Ovary (tissue), 9 donors: ENCODE data around the gene SWAP70. TPM values are rescaled to one million over a fixed set of nuclear protein-coding genes. Genes with fewer than 3 reads are reported as not detected.

Source experiments
- DNase-seq, 5 donors: peaks; one replicate each; pipeline ENCODE4 v3.0.0-alpha.2; 2019 to 2020
- H3K27ac ChIP-seq, 2 donors: fragments of 200-600 bp; one replicate each; pipeline versions ENCODE4 v1.5.1 to v1.8.0; 2019 to 2022
- H3K27me3 ChIP-seq: fragments of 200-600 bp; one replicate; pipeline ENCODE4 v1.8.0; 2022
- H3K36me3 ChIP-seq: fragments of 200-600 bp; sonication (generic); one replicate; pipeline ENCODE4 v1.5.1; 2019
- H3K4me1 ChIP-seq: one replicate; pipeline ENCODE4 v1.8.1; 2013; ENCODE audit warnings: mild to moderate bottlenecking, moderate library complexity; ENCODE audit not compliant: insufficient read depth
- H3K4me3 ChIP-seq: fragments of 200-600 bp; sonication (generic); one replicate; pipeline ENCODE4 v1.5.1; 2017
- H3K9me3 ChIP-seq, 2 donors: fragments of 200-600 bp in 1 of 2; sonication (generic) in 1 of 2; one replicate each; pipeline versions ENCODE4 v1.5.1 to v1.8.1; 2013 to 2019; ENCODE audit warnings: mild to moderate bottlenecking in 1 of 2, moderate library complexity in 1 of 2
- CTCF ChIP-seq, 3 donors: fragments of 450-650 bp in 2 of 3; fragments of 200-600 bp in 1 of 3; IDR thresholded peaks; one replicate each; pipeline versions ENCODE4 v1.5.1 to v1.8.0; 2016 to 2022; ENCODE audit warnings: antibody characterized with exemption in 3 of 3, mild to moderate bottlenecking in 1 of 3
- EP300 ChIP-seq: sonication (generic); formaldehyde crosslinking; IDR thresholded peaks from one replicate; pipeline ENCODE4 v1.6.1; 2017; ENCODE audit warnings: antibody characterized with exemption
- POLR2A ChIP-seq: fragments of 450-650 bp; IDR thresholded peaks from one replicate; pipeline ENCODE4 v1.6.1; 2017; ENCODE audit warnings: antibody characterized with exemption, mild to moderate bottlenecking, moderate library complexity
- WGBS, 3 donors: extraction: QIAGEN DNeasy Blood & Tissue Kit in 1 of 3; methylation state at CpG; one replicate each; pipeline versions ENCODE4 v1.1.5 to v1.1.7; 2013 to 2017; 5-methylcytosine and 5-hydroxymethylcytosine counted together
- intact Hi-C, 4 donors: fragments of 100-400 bp; cut with DNase I; formaldehyde crosslinking; loops; one replicate each; pipeline versions ENCODE4 v1.11.0 to v1.15.1; 2022 to 2023
- polyA plus RNA-seq, 2 donors: library from polyadenylated mRNA; stranded (reverse); fragments of 200-250 nt in 1 of 2; fragments of 350-450 nt in 1 of 2; fragmentation: Illumina TruSeq in 1 of 2; extraction: RNeasy Lipid Tissue Mini Kit (QIAGEN cat#74804) in 1 of 2; gene quantifications; one replicate each; pipeline ENCODE4 v1.2.3, GENCODE V29; 2013 to 2014
- total RNA-seq, 7 donors: library from RNA; depleted of rRNA in 2 of 7; stranded (reverse); fragments of >200 nt in 2 of 7; fragmentation: NEBNext Ultra II Directional in 3 of 7; extraction: Animal tissue kit (Norgen Biotek cat#: 25700) in 3 of 7; gene quantifications; one replicate each; pipeline versions ENCODE4 v1.1.0 to v1.2.4, GENCODE V29; 2016 to 2023
- donor health status: DM: no; HTN: no; CAD: no; lungs with moderate emphysema.
- donor health status: DM: no; HTN: no; CAD: no.
- donor health status: Bipolar disorder and iron deficiency.
- donor health status: DM: yes; HTN: yes; CAD: no.
- donor health status: DM: no; HTN: no; CAD: no.
- donor health status: DM: yes; HTN: yes; CAD: no.

The SWAP70 gene
- total and polyA plus RNA-seq, 9 donors: 14.1 to 23.7 (median 19.8) TPM

- TF ChIP-seq CTCF (IDR thresholded peaks at IDR 0.05) (no peak), POLR2A (no peak), EP300 (no peak)
- Histone ChIP-seq H3K9me3 (no peaks in the 10 kb centered on the region), H3K27ac (no peak overlapping the region), H3K4me3 (no peak overlapping the region), H3K36me3 (no peaks in the 10 kb centered on the region), H3K27me3 (no peaks in the 10 kb centered on the region), H3K4me1 (peaks cover 19% of the 10 kb centered on the region)
- 81 to 98% (median 94%) methylated on average over 4 of the region's 4 CpGs for WGBS, 3 donors
- intact Hi-C loops: loop anchor here in 1 of 4 donors (10.0 kb wide), 1 partner anchor 85 kb away; no protein-coding TSS in a partner anchor
- DNase-seq: no peak
Measured at GRCh38 chr11:9769621-9770020, 105.7 kb downstream of the SWAP70 start.

- no peak for DNase-seq
- WGBS, 3 donors: 24 to 45% (median 30%) methylated on average over 1 of the region's 1 CpG
- Histone ChIP-seq H3K27ac (no peak overlapping the region), H3K4me3 (no peak overlapping the region), H3K9me3 (no peaks in the 10 kb centered on the region), H3K36me3 (no peaks in the 10 kb centered on the region), H3K27me3 (no peaks in the 10 kb centered on the region), H3K4me1 (peaks cover 7% of the 10 kb centered on the region)
- TF ChIP-seq POLR2A (no peak), EP300 (no peak), CTCF (IDR thresholded peaks at IDR 0.05) (no peak)
- intact Hi-C loops: loop anchor here in 1 of 4 donors (10.0 kb wide), 1 partner anchor 84 kb away; no protein-coding TSS in a partner anchor
Measured at GRCh38 chr11:9771071-9771511, 107.2 kb downstream of the SWAP70 start.

- no peaks in the 10 kb centered on the region for H3K27me3 ChIP-seq
- no peak overlapping the region for H3K4me3 ChIP-seq
- WGBS, 3 donors: 92 to 97% (median 94%) methylated on average over 4 of the region's 4 CpGs
- H3K36me3 ChIP-seq: no peaks in the 10 kb centered on the region
- H3K4me1 ChIP-seq: peaks cover 5% of the 10 kb centered on the region
- no peak overlapping the region for H3K27ac ChIP-seq
- H3K9me3 ChIP-seq: no peaks in the 10 kb centered on the region
- TF ChIP-seq EP300: no peak
- TF ChIP-seq POLR2A: no peak
- TF ChIP-seq CTCF (IDR thresholded peaks at IDR 0.05): no peak
- intact Hi-C loops: loop anchor here in 1 of 4 donors (10.0 kb wide), 1 partner anchor 83 kb away; no protein-coding TSS in a partner anchor
- no peak for DNase-seq
Measured at GRCh38 chr11:9772218-9772617, 108.3 kb downstream of the SWAP70 start.

GRCh38 chr11:9773524-9773923 is 109.6 kb downstream of the SWAP70 start:
- whole genome bisulfite sequencing, 3 donors: 95 to 100% (median 96%) methylated on average over 2 of the region's 2 CpGs
- Histone ChIP-seq H3K27me3 (no peaks in the 10 kb centered on the region), H3K36me3 (no peaks in the 10 kb centered on the region), H3K4me1 (peaks cover 5% of the 10 kb centered on the region), H3K4me3 (no peak overlapping the region), H3K27ac (no peak overlapping the region), H3K9me3 (no peaks in the 10 kb centered on the region)
- intact Hi-C loops: loop anchor here in 1 of 4 donors (10.0 kb wide), 1 partner anchor 81 kb away; no protein-coding TSS in a partner anchor
- no peak for DNase-seq
- TF ChIP-seq POLR2A: no peak
- no peak for TF ChIP-seq CTCF (IDR thresholded peaks at IDR 0.05)
- TF ChIP-seq EP300: no peak
